ENCODE measurements around the gene SNX1. TPM values are rescaled to one million over a fixed set of nuclear protein-coding genes. Genes with fewer than 3 reads are reported as not detected.
"Not testable (repeated sequence)": the region's sequence is repeated elsewhere in the genome, so short reads cannot be mapped to it uniquely, and the experiment has no call there.

The SNX1 gene
- polyA plus RNA-seq, 2 of the 4 experiments (the other 2 are of a cell fraction): 86.7 to 89.4 TPM

DNA sequence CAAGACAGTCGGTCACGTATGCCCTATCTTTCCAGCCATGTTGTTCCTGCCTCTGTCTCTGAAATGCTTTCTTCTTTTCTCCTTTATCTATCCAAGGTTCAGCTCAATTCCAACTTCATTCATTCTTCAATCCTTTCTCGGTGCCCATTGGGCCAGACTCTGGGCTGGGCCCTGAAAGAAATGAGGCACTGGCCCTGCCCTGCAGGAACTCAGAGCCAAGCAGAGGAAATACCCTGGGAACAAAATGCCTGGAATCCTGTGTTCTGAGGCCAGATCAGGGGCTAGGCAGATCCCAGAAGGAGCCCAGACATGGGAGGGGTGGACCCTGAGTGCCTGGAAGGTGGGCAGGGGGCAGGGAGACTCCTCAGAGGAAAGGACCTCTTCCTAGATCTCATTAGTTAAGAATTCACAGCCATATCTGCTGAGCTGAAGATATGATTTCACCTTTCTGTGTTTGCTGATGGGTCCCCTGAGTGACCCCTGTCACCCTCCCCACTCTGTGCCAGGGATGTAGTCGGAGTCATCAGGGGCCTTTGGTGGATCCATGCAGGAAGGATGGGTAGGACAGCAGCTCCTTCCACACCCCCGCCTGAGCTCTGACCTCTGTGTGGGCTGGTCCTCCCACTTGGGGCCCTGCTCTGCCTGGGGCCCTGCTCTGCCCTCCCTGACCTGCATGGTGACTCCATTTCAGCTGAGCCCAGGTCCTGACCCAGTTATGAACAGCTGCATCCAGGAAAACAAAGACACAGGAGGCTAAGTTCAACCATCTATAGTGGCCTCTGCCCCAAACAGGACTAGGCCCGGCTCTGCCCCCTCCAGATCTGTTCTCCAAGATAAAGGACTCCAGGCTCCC, 44.1 kb upstream of the SNX1 start:
- peaks cover 26% of the 10 kb centered on the region for H3K4me1 ChIP-seq
- no peak for TF ChIP-seq FOXS1 (CRISPR knock-in tag; IDR thresholded peaks at IDR 0.05)
- TF ChIP-seq RNF2 (IDR thresholded peaks at IDR 0.05; ENCODE audit: borderline replicate concordance, low read depth): no peak
- no peaks in the 10 kb centered on the region for H3K9me3 ChIP-seq
- H3K4me2 ChIP-seq: peak overlapping the region; percentile 43; the same call in 1 of the 3 replicates
- no peak overlapping the region for H3K4me3 ChIP-seq
- ChIA-PET CTCF (interaction anchor here (0.6 to 15.1 kb wide), 6 partner anchors 11 to 780 kb away, joined by 3 to 173 read pairs (median 12); no protein-coding TSS in a partner anchor), POLR2A (no interaction called here)
- DNase-seq (ENCODE audit: low read depth in 1 of 2, low spot score in 1 of 2) (no peak), ATAC-seq (no peak), FAIRE-seq (no peak)
- H3K27ac ChIP-seq: peak overlapping the region in 1 of 2 experiments; percentile 61; a peak in 3 of 6 replicates
- 74% methylated on average over 6 of the region's 6 CpGs for WGBS (ENCODE audit: missing lambda C conversion rate)

DNA sequence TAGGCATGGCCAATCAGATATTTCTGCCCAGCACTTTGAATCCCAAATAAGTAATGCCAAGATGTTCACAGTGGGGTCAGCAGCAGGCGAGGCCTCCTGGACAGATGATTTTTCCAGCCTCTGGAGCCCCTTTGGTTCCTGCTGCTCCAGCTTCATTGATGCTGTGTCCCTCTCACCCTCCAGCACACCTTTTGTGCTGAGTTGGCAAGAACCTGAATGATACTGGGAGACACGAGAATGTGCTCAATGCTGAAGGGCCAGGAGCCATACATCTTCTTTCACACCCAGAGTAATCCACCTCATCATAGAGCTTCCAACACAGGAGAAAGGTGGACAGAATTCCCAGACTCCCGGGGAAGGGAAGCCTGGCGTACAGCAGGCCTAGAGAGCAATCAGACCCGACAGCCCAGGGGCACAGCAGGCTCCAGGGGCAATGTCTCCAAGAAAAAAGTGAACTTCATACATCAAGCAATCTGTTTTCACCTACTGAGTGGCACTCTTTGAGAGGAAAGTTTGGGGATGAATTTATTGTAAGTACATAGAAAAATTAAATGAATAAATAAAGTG, 42.8 kb upstream of the SNX1 start:
- 83% methylated on average over 5 of the region's 5 CpGs for WGBS (ENCODE audit: missing lambda C conversion rate)
- Histone ChIP-seq H3K4me1 (peaks cover 22% of the 10 kb centered on the region), H3K9me3 (no peaks in the 10 kb centered on the region), H3K4me3 (no peak overlapping the region), H3K4me2 (no peak overlapping the region), H3K27ac (no peak overlapping the region)
- no peak for FAIRE-seq
- DNase-seq (ENCODE audit: low read depth in 1 of 2, low spot score in 1 of 2): no peak
- ChIA-PET POLR2A (no interaction called here), CTCF (interaction anchor here (0.7 to 15.1 kb wide), 8 partner anchors 10 to 441 kb away, joined by 3 to 173 read pairs (median 6); no protein-coding TSS in a partner anchor)
- no peak for ATAC-seq
- TF ChIP-seq BHLHE40 (IDR thresholded peaks at IDR 0.05; ENCODE audit: low read depth, low read length) (no peak), MAFK (IDR thresholded peaks at IDR 0.05; ENCODE audit: partially characterized antibody) (peak; percentile 97), RARB (CRISPR knock-in tag; IDR thresholded peaks at IDR 0.05) (no peak)

DNA sequence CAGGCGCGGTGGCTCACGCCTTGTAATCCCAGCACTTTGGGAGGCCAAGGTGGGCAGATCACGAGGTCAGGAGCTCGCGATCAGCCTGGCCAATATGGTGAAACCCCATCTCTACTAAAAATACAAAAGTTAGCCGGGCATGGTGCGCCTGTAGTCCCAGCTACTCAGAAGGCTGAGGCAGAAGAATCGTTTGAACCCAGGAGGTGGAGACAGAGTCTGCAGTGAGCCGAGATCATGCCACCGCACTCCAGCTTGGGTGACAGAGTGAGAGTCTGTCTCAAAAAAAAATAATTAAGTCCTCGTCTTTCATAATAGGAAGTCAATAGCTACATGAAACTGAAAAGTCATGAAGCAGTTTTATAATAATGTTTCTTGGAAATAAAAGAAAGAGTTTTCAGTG, 42.1 kb upstream of the SNX1 start:
- POLR2A ChIA-PET; H3K9me3 ChIP-seq; H3K4me3 ChIP-seq; FAIRE-seq; DNase-seq (ENCODE audit: low read depth in 1 of 2, low spot score in 1 of 2); ATAC-seq; H3K27ac ChIP-seq; H3K4me2 ChIP-seq: not testable (repeated sequence)
- CTCF ChIA-PET: interaction anchor here (0.7 to 15.1 kb wide), 9 partner anchors 8 to 442 kb away, joined by 3 to 173 read pairs (median 6); partner anchors contain the start of gene DAPK2
- WGBS (ENCODE audit: missing lambda C conversion rate): 89% methylated on average over 12 of the region's 12 CpGs
- H3K4me1 ChIP-seq: peaks cover 22% of the 10 kb centered on the region

DNA sequence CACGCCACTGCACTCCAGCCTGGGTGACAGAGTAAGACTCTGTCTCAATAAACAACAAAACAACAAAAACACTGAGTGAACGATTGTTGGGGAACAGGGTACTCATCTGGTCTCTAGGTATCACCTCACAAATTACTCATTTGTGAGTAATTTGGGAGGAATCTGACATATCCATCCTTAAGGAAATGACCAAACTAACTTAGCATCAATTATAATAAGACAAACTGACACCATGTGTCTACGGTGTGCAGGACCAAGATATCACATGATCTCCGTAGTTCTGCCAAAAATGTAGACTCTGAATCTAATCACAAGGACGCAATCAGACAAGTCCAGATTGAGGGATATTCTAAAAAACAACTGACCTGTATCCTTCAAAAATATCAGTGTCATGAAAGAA, 37.5 kb upstream of the SNX1 start:
- DNase-seq (ENCODE audit: low read depth in 1 of 2, low spot score in 1 of 2) (no peak), ATAC-seq (no peak), FAIRE-seq (no peak)
- Histone ChIP-seq H3K27ac (no peak overlapping the region), H3K4me2 (no peak overlapping the region), H3K4me1 (no peaks in the 10 kb centered on the region), H3K9me3 (no peaks in the 10 kb centered on the region), H3K4me3 (no peak overlapping the region)
- ChIA-PET POLR2A (no interaction called here), CTCF (interaction anchor here (0.9 to 15.1 kb wide), 3 partner anchors 11 to 111 kb away, joined by 3 to 173 read pairs (median 3); partner anchors contain the start of gene DAPK2)
- 75% methylated on average over 5 of the region's 5 CpGs for WGBS (ENCODE audit: missing lambda C conversion rate)
- TF ChIP-seq ZSCAN20 (CRISPR knock-in tag; IDR thresholded peaks at IDR 0.05): no peak
- TF ChIP-seq NPAS2 (CRISPR knock-in tag; IDR thresholded peaks at IDR 0.05; ENCODE audit: borderline replicate concordance): no peak
- no peak for TF ChIP-seq MYC (IDR thresholded peaks at IDR 0.05; ENCODE audit: borderline replicate concordance, low read length)
- TF ChIP-seq ZFP36 (IDR thresholded peaks at IDR 0.05; ENCODE audit: borderline replicate concordance, partially characterized antibody): no peak
- no peak for TF ChIP-seq SMC3 (IDR thresholded peaks at IDR 0.05)
- TF ChIP-seq CBX2 (IDR thresholded peaks at IDR 0.05; ENCODE audit: borderline replicate concordance, low read depth): no peak
- no peak for TF ChIP-seq RAD21 (conservative IDR thresholded peaks at IDR 0.05 in 1 of 2, IDR thresholded peaks at IDR 0.05 in 1 of 2)
- TF ChIP-seq ESRRA (IDR thresholded peaks at IDR 0.05; ENCODE audit: borderline replicate concordance, low read length): no peak
- no peak for TF ChIP-seq E2F6 (IDR thresholded peaks at IDR 0.05; ENCODE audit: borderline replicate concordance, low read depth)
- TF ChIP-seq HES2 (IDR thresholded peaks at IDR 0.05): no peak
- no peak for TF ChIP-seq CEBPB (IDR thresholded peaks at IDR 0.05)
- TF ChIP-seq, protein P1, sequence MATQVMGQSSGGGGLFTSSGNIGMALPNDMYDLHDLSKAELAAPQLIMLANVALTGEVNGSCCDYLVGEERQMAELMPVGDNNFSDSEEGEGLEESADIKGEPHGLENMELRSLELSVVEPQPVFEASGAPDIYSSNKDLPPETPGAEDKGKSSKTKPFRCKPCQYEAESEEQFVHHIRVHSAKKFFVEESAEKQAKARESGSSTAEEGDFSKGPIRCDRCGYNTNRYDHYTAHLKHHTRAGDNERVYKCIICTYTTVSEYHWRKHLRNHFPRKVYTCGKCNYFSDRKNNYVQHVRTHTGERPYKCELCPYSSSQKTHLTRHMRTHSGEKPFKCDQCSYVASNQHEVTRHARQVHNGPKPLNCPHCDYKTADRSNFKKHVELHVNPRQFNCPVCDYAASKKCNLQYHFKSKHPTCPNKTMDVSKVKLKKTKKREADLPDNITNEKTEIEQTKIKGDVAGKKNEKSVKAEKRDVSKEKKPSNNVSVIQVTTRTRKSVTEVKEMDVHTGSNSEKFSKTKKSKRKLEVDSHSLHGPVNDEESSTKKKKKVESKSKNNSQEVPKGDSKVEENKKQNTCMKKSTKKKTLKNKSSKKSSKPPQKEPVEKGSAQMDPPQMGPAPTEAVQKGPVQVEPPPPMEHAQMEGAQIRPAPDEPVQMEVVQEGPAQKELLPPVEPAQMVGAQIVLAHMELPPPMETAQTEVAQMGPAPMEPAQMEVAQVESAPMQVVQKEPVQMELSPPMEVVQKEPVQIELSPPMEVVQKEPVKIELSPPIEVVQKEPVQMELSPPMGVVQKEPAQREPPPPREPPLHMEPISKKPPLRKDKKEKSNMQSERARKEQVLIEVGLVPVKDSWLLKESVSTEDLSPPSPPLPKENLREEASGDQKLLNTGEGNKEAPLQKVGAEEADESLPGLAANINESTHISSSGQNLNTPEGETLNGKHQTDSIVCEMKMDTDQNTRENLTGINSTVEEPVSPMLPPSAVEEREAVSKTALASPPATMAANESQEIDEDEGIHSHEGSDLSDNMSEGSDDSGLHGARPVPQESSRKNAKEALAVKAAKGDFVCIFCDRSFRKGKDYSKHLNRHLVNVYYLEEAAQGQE (IDR thresholded peaks at IDR 0.05): no peak
- no peak for TF ChIP-seq HDAC2 (IDR thresholded peaks at IDR 0.05)
- no peak for TF ChIP-seq EHMT2 (IDR thresholded peaks at IDR 0.05; ENCODE audit: low read depth)
- TF ChIP-seq EP300 (IDR thresholded peaks at IDR 0.05): no peak
- TF ChIP-seq PHF8 (IDR thresholded peaks at IDR 0.05; ENCODE audit: borderline replicate concordance, low read depth): no peak
- TF ChIP-seq RFX5 (IDR thresholded peaks at IDR 0.05): no peak
- TF ChIP-seq FOSB (CRISPR knock-in tag; IDR thresholded peaks at IDR 0.05): no peak

Data from A549 (cell line).